CD4-positive, alpha-beta T cell treated with Interferon gamma for 1 hour (primary cell): Measurements from ENCODE around the gene MVB12B.
A peak's percentile ranks its signal among the peaks of the same experiment; 100 is the strongest.
"Not testable (repeated sequence)": the region's sequence is repeated elsewhere in the genome, so short reads cannot be mapped to it uniquely, and the experiment has no call there.

Experiments used
- DNase-seq: peaks from one replicate; pipeline ENCODE4 v3.0.0-alpha.2; 2020

The MVB12B gene, protein sequence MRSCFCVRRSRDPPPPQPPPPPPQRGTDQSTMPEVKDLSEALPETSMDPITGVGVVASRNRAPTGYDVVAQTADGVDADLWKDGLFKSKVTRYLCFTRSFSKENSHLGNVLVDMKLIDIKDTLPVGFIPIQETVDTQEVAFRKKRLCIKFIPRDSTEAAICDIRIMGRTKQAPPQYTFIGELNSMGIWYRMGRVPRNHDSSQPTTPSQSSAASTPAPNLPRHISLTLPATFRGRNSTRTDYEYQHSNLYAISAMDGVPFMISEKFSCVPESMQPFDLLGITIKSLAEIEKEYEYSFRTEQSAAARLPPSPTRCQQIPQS

DNA sequence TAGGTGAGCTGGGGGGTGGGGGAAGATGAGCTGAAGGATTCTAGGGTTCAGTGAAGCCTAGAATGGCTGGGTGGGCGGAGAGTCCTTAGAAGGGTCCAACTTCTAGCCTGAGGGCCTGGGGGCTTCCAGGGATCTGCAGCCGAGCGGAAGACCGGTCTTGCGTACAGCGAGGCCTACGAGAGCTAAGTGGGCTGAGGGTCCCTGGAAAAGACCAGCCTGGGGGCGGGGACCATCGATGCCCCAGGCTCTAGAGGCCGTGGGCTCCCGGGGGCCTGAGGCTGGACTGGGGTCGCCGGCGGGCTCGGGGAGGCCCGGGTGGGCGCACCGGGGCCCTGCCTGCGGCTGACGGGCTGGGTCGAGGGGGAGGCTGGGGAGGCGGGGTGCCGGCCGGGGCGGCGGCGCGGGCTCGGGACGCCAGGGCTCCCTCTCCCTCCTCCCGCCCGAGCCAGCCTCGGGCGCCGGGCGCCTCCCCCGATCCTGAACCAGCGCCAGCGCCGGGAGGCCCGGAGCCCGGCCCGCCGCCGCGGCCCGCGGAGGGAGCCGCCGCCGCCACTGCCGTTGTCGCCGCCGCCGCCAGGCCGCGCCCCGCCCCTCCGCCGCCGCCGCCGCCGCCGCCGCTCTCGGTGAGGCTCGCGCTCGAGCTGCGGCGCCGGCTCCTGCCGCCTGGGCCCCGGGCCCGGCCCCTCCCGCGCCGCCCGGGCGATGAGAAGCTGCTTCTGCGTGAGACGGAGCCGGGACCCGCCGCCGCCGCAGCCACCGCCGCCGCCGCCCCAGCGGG lies at the start of gene MVB12B:
Gene MVB12B, plus strand, starts transcription at position 602 of the 778 bp plus-strand sequence. Its CDS starts 101 bp downstream, at position 703.
- DNase-seq: peak; percentile 51

DNA sequence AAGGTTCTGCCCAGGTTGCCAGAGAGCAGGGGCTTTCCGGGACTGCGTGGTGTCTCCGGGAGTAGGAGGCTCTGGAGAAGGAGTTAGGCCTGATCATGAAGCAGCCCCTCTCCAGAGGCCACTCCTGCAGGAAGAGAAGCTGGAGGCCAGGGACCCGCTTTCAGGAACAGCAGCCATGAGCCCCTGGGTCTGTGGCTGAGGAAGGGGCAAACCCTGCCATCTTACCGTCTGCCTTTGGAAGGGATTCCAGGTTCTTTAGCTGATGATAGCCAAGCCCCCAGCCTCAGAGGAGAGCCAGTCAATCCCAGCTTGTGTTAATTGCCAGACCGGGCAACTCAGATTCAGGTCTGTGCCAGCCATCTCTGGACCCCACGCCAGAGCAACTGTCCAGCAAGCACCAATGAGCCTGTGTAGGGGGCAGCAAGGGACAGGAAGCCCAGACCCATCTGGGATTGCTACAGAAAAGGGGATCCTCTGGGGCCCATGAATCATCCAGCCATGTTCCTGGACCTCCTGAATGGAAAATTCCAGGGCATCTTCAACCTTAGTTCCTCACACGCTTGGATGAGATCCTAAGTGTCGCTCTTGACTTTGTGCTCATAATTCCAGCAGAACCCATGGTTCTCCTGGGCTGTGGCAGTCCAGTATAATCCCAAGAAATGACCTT lies 42.7 kb upstream of the MVB12B start:
- no peak for DNase-seq

DNA sequence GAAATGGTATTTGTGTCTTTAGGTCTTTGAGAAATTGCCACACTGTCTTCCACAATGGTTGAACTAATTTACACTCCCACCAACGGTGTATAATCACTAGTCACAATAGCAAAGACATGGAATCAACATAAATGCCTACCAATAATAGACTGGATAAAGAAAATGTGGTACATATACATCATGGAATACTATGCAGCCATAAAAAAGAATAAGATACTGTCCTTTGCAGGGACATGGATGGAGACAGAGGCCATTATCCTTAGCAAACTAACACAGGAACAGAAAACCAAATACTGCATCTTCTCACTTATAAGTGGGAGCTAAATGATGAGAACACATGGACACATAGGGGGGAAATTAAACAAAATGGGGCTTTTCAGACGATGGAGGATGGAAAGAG lies 41.0 kb upstream of the MVB12B start:
- DNase-seq: not testable (repeated sequence)

DNA sequence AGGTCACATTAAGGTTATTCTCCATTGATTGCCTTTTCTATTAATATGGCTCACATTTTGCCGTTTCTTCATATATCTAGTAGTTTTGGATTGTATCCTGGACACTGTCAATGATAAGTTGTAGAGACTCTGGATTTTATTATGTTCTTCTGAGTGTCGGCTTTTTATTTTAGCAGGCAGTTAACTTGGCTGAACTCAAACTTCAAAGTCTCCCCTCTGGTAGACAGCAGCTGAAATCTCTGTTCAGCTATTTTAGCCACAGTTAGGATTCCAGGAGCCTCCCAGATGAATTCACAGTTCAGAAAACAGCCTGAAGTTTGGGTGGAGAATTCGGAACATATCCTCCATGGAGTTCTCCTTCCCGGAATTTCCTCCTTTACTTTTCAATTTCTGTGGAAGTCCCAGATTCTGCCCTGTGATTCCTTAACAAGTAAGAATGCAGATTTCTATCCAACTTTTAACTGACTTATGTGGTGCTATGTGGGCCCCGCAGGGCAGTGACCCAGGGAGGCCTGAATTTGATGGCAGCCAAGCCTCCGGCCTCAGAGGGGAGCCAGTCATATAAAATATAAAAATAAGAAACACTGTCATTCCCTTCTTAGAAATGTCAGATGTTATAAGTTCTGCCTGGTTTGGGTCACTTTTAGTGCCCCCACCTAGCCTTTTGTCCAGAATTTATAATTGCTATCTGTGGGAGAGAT lies 39.3 kb upstream of the MVB12B start:
- DNase-seq: no peak

DNA sequence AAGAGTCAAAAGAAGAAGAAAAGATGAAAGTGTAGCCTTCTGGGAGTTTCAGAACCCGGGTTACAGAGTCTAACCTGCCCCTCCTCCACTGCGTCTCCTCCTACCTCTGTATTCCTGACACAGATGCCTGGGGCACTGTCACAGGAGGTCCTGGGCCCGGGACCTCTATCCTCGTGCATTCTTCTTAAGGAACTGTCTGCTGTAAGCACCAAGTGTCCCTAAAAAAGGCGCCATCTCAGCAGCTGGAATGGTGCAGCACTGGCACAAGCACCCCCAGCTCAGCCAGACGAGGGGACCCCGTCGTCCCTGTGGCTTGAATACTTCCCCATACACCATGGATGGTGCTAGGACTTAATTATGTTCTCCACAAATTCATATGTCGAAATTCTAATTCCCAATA lies 35.8 kb upstream of the MVB12B start:
- DNase-seq: no peak

DNA sequence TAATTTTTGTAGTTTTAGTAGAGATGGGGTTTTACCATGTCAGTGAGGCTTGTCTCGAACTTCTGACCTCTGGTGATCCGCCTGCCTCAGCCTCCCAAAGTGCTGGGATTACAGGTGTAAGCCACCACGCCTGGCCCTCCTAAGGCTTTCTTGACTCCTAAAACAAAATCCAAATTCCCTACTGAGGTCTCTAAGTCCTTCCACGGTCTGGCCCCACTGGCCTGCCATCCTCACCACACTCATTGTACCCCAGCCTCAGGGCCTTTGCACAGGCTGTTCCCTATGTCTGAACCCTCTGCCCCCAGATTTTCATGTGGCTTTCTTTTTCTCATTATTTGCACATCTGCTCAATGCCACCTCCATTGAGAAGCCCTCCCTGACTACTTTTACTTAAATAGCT lies 34.7 kb upstream of the MVB12B start:
- DNase-seq: no peak

DNA sequence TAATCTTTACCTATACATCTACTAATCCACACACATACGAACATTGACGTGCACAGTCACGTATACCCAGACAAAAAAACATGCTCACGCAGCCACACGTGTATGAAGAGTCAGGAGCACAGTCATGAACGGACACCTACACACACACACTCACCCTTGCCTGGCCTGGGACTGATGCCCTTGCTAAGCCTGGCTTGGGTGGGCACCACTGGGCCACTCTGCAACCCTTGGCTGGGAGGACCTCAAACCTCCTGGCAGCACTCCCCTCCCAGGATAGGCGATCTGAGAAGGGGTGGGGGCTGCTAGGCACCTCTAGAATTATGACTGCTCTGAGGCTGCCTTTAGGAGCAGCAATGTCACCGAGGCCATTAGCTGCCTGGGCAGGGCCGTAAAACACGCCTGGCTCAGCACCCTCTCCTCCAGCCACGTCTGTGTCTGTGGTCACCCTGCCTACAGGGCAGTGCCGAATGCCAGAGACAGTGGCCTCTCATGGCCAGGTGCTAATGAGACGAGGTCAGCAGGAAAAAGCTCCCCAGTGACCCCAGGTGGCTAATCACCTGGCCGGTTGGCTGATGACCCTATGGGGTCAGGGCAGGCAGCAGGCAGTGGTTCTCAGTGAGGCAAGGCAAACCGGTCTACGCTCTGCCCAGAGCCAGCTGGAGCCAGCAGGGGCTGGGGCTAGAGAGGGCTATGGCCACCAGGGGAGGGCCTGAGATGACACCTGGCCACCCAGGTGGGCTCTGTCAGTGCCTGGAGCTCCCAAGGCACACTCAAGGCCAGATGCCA lies 33.7 kb upstream of the MVB12B start:
- no peak for DNase-seq

DNA sequence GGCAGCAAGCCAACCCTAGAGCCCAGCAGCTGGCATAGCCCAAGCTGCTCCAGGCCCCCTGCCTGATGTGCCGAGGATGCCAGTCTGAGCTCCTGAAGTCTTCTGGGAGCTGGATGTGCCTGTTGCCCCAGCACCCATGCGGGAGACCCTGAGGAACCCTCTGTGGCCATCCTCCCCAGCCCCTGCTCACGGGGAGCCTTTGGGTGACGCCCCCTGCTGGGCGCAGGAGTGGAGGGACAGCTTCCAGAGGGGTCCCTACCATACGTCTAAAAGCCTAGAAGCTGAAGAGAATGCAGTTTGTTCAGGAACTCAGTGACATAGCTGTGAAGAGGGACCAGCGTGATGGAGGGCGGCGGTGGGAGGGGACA lies 33.1 kb upstream of the MVB12B start:
- no peak for DNase-seq

DNA sequence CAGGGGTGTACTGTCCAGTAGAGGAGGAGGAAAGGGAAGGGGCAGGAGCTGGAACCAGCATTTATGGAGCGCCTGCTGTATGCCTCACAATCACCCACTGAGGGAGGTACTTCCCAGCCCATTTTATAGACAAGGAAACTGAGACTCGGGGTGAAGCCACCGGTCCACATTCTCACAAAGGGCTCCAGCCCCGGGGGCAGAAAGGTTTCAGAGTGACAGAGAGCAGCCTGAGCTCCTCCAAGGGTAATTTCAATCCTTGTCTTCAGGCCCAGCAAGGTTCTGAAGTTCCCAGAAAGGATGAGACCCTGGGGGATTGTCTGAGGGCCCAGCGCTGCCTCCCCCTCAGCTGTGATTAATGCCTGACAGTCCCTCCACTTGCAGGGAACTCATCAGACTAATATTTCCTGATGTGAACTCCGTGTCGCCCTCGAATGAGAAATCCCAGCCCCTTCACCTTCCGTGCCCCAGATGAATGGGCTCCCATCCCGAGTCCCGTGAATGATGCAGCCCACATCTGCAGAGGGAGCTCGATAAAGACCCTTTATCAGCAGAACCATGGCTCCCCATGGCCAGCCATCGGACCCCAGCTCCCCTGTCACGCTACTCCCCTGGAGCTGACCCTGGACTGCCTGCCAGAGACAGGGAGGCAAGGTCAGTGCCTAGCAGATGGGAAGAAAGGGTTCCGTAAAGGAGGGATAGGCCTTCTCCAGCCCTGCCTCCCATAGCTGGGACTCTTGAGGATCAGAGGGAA lies 32.1 kb upstream of the MVB12B start:
- no peak for DNase-seq

DNA sequence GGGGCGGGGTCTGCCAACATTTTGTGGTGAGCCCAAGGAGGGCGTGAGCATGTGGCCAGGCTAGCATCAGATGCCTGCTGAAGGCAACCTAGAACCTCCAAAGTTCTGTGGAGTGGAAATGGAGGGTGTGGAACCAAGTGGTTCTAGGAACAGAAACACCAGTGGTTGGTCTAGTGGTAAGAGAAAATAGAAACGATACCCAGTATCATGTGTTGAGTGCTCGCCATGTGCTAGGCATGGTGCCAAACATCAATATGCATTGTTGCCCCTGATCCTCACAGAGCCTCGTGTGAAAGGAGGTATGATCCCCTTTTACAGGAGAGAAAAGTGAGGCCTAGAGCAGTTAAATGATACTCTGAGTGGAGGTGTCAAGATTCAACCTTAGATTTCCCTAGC lies 31.5 kb upstream of the MVB12B start:
- no peak for DNase-seq

DNA sequence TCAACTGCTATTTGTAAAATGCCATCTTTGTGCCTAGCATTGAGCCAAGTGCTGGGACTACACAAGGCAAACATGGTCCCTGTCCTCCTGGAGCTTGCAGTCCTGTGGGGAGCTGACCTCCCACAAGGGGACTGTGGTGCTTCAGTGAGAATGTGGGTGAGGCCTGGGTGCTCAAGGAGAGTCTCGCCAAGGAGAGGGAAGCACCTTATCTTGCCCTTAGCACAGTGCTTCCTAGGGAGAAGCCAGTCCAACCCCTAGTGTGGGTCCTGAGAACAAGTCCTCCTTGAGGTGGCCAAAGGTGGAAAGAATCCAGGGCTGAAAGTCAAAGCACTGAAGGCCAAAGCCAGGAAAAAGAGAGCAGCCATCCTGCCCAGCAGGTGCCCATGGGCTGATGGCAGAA lies 31.1 kb upstream of the MVB12B start:
- DNase-seq: no peak

DNA sequence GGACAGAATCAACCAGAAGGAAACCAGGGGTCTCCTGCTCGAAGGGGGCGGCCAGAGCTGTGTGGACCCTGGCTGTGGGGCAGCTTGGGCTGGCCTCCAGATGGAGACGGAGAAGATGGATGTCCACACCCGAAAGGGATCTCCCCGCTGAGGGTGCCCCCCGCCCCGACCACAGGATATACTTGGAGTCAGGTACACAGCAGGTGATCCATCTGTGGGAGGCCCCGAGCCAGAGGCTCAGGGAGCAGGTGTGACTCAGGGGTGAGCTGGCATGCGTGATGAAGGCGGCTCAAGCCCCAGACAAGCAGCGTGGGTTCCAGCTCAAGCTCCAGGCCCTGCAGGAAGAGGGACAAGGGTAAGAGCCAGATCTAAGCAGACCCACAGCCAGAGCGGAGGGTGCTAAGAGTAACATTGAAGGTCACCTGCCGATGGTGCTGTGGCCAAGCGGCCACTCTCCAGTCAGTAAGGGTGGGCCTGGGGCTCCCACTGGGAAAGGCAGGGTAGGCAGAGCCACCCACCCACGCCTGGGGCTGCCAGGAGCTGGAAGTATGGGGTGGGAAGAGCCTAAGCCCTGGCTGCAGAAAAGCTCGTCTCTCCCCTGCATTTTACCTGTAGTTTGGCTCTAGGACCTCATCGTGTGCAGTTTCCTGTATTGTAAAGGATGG lies 30.6 kb upstream of the MVB12B start:
- DNase-seq: no peak

DNA sequence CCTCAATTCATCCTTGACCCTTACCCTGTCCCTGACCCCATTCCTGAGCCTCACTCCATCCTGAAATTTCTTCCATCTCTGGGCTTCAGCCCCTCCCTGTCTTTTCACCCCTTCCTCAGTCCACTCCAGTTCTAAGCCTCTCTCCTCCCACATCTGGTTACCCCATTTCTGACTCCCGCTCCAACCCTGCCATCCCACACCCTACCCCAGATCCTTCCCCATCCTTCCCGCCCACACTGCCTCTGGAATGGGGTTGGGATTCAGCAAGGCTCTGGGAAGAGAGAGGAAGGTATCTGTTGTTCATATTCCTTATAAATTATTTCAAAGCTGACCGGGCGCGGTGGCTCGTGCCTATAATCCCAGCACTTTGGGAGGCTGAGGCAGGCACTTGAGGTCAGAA lies 29.9 kb upstream of the MVB12B start:
- DNase-seq: no peak

DNA sequence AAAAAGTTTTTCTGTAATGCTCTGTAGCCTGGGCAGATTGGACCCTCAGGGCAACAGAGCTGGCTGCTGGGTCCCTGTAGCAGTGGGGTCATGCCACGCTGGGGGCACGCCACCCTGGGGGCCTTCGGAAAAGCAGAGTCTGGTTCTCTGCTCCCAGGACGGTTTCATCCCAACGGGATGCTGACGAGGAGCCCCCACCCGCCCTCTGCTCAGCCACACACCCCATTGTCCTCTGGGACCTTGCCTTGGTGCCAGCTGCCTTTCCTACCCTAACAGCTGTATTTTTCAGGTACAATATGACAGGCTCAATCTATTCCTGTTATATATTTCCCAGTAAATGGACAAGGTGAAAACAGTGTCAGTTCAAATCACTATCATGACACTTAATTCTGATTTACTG lies 29.0 kb upstream of the MVB12B start:
- no peak for DNase-seq

DNA sequence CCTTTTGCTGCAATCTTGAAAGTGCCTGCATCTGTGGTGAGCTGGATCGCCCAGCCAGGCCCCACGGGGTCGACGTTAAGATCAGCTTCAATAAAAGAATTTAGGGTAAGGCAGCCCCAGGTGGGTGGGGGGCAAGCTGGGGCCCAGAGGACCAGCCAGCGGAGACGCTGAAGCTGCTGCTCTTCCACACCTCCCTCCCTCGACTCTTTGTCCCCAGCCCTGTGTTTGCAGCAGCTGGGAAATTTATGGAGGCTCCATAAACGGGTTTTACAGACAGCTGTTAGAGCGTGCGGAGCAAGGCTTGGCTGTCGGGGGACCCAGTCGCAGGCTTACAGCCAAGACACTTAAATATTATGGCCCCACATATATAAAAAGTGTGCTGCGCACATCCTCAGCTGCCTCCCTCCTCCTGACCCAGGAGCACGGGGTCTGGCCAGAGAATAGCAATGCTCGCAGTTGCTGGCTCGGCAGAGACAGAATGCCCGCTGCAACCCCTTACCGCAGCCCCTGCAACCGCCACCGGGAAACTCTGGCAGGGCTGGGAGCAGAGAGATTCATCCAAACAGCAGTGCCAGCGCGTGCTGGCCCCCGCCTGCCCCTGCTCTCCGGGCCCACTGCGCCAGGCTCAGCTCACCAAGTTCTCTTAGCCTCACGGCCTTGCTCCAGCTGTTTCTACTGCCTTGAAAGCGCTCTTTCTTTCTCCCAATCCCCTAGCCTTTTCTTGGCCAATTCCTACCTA lies 28.4 kb upstream of the MVB12B start:
- DNase-seq: no peak

DNA sequence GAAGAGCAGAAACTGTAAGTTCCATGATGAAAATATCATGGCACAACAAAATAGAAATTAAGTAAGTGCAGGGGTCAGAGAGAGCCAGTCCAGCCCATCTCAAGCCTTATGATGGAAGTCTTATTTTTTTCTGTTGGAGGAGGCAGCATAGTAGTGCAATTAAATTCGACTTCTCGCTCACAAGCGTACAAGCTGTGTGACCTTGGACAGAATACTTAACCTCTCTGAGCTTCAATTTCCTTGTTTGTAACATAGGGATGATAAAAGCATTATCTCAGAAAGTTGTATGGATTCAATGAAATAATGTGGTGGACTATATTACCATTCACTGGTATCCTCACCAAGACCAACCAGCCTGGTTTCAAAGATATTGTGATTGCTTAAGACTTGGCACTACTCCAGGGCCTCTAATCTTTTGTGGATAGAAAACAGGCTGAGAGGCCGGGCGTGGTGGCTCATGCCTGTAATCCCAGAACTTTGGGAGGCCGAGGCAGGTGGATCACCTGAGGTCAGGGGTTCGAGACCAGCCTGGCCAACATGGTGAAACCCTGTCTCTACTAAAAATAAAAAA lies 26.8 kb upstream of the MVB12B start:
- no peak for DNase-seq

DNA sequence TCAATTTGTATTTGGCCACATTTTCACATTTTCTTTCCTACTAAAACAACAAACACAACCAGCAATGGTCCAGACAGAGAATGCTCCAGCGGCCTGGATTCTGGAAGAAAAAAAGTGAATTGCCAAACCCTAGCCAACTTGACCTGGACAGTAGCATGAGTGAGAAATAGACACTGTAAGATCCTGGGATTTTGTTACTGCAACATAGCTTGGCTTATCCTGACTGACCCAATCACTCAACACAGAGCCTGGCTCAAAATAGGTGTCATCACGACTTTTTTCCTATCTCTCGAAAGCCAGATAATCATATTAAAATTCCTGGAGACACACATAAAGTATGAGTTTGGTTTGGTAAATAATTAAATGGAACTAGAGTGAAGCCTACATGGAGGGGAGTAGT lies 25.4 kb upstream of the MVB12B start:
- DNase-seq: no peak

DNA sequence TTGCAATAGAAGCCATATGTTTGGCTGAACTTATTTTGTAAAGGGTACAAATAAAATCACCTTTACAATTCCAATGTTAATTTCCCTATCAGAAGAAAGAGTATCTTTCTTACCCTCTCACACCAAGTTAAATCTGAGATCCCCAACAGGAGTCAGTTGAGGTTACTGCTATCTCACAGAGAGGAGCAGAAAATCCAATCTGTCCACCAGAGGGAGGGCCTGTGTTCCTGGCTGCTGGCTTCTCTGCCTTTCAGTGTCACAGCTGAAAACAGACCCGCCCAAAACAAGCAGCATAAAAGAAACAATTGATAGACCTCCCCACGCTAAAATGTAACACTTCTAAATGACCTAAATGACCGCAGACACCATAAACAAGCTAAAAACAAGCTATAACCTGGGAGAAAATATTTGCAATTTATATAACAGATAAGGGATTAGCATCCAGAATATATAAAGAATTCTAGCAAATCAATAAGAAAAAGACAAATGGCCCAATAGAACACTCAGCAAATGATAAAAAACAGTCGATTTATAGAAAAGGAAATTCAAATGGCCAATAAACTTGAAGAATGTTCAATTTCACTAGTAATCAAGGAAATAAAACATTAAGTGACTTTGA lies 24.5 kb upstream of the MVB12B start:
- peak; percentile 50 for DNase-seq

DNA sequence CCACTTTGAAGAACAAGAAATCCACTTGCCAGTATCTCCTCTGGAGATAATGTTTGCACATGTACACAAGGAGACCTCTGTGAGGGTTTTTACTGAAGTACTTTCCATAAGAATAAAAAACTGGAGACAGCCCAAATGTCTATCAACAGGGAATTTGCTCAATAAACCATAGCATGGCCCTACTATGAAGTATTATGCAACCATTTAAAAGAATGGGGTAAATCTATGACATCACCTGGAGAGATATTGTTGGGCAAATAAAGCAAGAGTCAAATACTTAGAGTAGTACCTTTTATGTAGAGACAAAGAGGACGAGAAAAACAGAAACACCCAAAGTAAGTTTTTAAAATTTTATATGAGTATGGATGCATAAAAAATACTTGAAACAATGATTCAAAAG lies 23.9 kb upstream of the MVB12B start:
- no peak for DNase-seq

DNA sequence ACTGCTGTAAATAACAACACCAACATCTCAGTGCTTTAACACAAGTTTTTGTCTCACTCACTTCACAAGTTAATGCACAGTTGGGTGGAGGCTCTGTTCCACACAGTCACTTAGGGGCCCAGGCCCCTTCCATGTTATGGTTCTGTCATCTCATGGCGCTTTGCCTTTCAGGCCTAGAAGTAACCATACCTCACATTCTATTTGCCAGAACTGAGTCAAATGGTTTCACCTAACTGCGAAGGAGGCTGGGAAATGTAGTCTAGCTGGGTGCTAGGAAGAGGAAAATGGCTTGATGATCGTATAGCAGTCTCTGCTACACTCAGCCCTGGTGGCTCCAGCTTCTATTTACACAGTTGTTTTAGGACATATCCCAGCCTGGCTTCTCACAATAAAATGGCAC lies 23.1 kb upstream of the MVB12B start:
- DNase-seq: no peak
